ENCODE measurements around the gene MAN2B2. TPM values are rescaled to one million over a fixed set of nuclear protein-coding genes. Genes with fewer than 3 reads are reported as not detected.
A peak's percentile ranks its signal among the peaks of the same experiment; 100 is the strongest.

The MAN2B2 gene
- total and polyA plus RNA-seq, 8 donors: 6.1 to 49.4 (median 13.9) TPM

GRCh38 chr4:6538111-6538510 is 36.9 kb upstream of the MAN2B2 start:
- DNase-seq: no peak
- TF ChIP-seq POLR2A (IDR thresholded peaks at IDR 0.05): no peak
- TF ChIP-seq CTCF (IDR thresholded peaks at IDR 0.05): no peak
- TF ChIP-seq POLR2AphosphoS5 (IDR thresholded peaks at IDR 0.05): no peak
- TF ChIP-seq EP300 (IDR thresholded peaks at IDR 0.05): no peak
- no peak overlapping the region for H3K4me3 ChIP-seq
- H3K27me3 ChIP-seq: peaks cover 0 to 65% (median 0%) of the 10 kb centered on the region in 3 donors
- WGBS, 5 donors: 88 to 93% (median 89%) methylated on average over 15 of the region's 15 CpGs
- H3K36me3 ChIP-seq: no peaks in the 10 kb centered on the region
- no peak overlapping the region for H3K27ac ChIP-seq
- no peaks in the 10 kb centered on the region for H3K4me1 ChIP-seq
- peaks cover 0 to 13% (median 10%) of the 10 kb centered on the region in 4 donors for H3K9me3 ChIP-seq
- intact Hi-C loops (cut with DNase I; ENCODE audit: low total_unique reads): no loop called here

GRCh38 chr4:6538575-6538974 is 36.4 kb upstream of the MAN2B2 start:
- Histone ChIP-seq H3K27ac (no peak overlapping the region), H3K4me3 (no peak overlapping the region), H3K4me1 (no peaks in the 10 kb centered on the region), H3K27me3 (peaks cover 0 to 65% (median 0%) of the 10 kb centered on the region in 3 donors), H3K9me3 (peaks cover 0 to 13% (median 10%) of the 10 kb centered on the region in 4 donors), H3K36me3 (no peaks in the 10 kb centered on the region)
- TF ChIP-seq CTCF (IDR thresholded peaks at IDR 0.05) (no peak), POLR2AphosphoS5 (IDR thresholded peaks at IDR 0.05) (no peak), POLR2A (IDR thresholded peaks at IDR 0.05) (no peak), EP300 (IDR thresholded peaks at IDR 0.05) (no peak)
- WGBS, 5 donors: 33 to 48% (median 35%) methylated on average over 20 to 22 of the region's 22 CpGs
- intact Hi-C loops (cut with DNase I; ENCODE audit: low total_unique reads): no loop called here
- DNase-seq: peak in 1 of 2 donors; percentile 26

DNA sequence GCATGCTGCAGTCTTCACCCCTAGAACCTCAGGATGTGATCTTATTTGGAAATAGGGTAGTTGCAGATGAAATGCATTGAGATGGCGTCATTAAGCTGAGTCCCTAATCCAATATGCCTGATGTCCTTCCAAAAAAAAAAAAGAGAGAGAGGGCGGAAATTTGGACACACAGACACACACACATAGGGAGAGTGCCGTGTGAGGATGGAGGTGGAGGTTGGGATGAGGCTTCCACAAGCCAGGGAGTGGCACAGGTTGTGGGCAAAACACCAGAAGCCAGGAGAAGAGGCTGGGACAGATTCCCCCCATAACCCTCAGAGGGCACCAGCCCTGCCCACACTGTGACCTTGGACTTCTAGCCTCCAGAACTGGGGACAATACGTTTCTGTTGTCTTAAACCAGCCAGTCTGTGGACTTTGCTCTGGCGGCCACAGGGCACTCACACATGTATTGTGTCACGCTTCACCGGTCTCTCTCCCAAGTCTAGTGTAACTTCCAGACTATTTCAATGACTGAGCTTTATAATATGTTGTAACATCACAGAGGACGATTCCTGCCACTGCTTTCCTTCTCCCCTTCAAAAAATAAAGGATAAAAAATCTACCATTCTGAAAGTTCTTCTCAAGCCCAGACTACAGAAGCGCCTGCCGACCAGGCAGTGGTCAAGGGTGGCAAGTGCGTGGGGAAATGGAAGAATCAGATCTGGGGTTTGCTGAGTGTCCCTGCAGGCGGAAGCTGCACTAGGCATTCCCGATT is 35.8 kb upstream of the MAN2B2 start:
- Histone ChIP-seq H3K27me3 (peaks cover 0 to 67% (median 0%) of the 10 kb centered on the region in 3 donors), H3K9me3 (peaks cover 0 to 13% (median 10%) of the 10 kb centered on the region in 4 donors), H3K4me3 (no peak overlapping the region), H3K4me1 (no peaks in the 10 kb centered on the region), H3K36me3 (no peaks in the 10 kb centered on the region), H3K27ac (no peak overlapping the region)
- DNase-seq: peak in 1 of 2 donors; percentile 19
- WGBS, 5 donors: 62 to 70% (median 66%) methylated on average over 13 of the region's 13 CpGs
- intact Hi-C loops (cut with DNase I; ENCODE audit: low total_unique reads): no loop called here
- TF ChIP-seq POLR2A (IDR thresholded peaks at IDR 0.05) (no peak), EP300 (IDR thresholded peaks at IDR 0.05) (no peak), POLR2AphosphoS5 (IDR thresholded peaks at IDR 0.05) (no peak), CTCF (IDR thresholded peaks at IDR 0.05) (no peak)

- Histone ChIP-seq H3K4me1 (no peaks in the 10 kb centered on the region), H3K4me3 (no peak overlapping the region), H3K9me3 (peaks cover 0 to 13% (median 10%) of the 10 kb centered on the region in 4 donors), H3K36me3 (no peaks in the 10 kb centered on the region), H3K27me3 (peaks cover 0 to 73% (median 3%) of the 10 kb centered on the region in 3 donors), H3K27ac (no peak overlapping the region)
- intact Hi-C loops (cut with DNase I; ENCODE audit: low total_unique reads): loop anchor here (10.0 kb wide), 1 partner anchor 206 kb away; no protein-coding TSS in a partner anchor
- TF ChIP-seq POLR2A (IDR thresholded peaks at IDR 0.05) (no peak), EP300 (IDR thresholded peaks at IDR 0.05) (no peak), CTCF (IDR thresholded peaks at IDR 0.05) (no peak), POLR2AphosphoS5 (IDR thresholded peaks at IDR 0.05) (no peak)
- DNase-seq: no peak
These were observed 34.1 kb upstream of the MAN2B2 start for GRCh38 chr4:6540879-6541278.
